ENCODE results near the gene LIMK1.

Gene LIMK1

GRCh38 chr7:74061840-74062539 lies 21.6 kb upstream of the LIMK1 start:
- no peak for TF ChIP-seq GATA1 (IDR thresholded peaks at IDR 0.05; ENCODE audit: low read depth, low read length)
- no peak for TF ChIP-seq POLR2A (IDR thresholded peaks at IDR 0.05; ENCODE audit: low read length)
- DNase-seq, result peak; percentile 16 to 28

GRCh38 chr7:74063223-74063641 lies 20.4 kb upstream of the LIMK1 start:
- no peak for TF ChIP-seq POLR2A (IDR thresholded peaks at IDR 0.05; ENCODE audit: low read length)
- no peak for TF ChIP-seq GATA1 (IDR thresholded peaks at IDR 0.05; ENCODE audit: low read depth, low read length)
- no peak for DNase-seq

- no peak for TF ChIP-seq POLR2A (IDR thresholded peaks at IDR 0.05; ENCODE audit: low read length)
- no peak for TF ChIP-seq GATA1 (IDR thresholded peaks at IDR 0.05; ENCODE audit: low read depth, low read length)
- no peak for DNase-seq
Measured at GRCh38 chr7:74063646-74064045, 20.0 kb upstream of the LIMK1 start.

GRCh38 chr7:74064696-74065095 lies 18.9 kb upstream of the LIMK1 start:
- no peak for TF ChIP-seq GATA1 (IDR thresholded peaks at IDR 0.05; ENCODE audit: low read depth, low read length)
- no peak for TF ChIP-seq POLR2A (IDR thresholded peaks at IDR 0.05; ENCODE audit: low read length)

GRCh38 chr7:74066626-74067025 lies 17.0 kb upstream of the LIMK1 start:
- no peak for DNase-seq
- TF ChIP-seq GATA1 (IDR thresholded peaks at IDR 0.05; ENCODE audit: low read depth, low read length) (no peak), POLR2A (IDR thresholded peaks at IDR 0.05; ENCODE audit: low read length) (no peak)

More at GRCh38 chr7:74064696-74065095, 18.9 kb upstream of the LIMK1 start:
- DNase-seq, result no peak

GRCh38 chr7:74068378-74069085 lies 15.1 kb upstream of the LIMK1 start:
- no peak for TF ChIP-seq POLR2A (IDR thresholded peaks at IDR 0.05; ENCODE audit: low read length)
- no peak for TF ChIP-seq GATA1 (IDR thresholded peaks at IDR 0.05; ENCODE audit: low read depth, low read length)
- DNase-seq, result no peak

GRCh38 chr7:74069086-74069541 lies 14.5 kb upstream of the LIMK1 start:
- no peak for DNase-seq
- TF ChIP-seq GATA1 (IDR thresholded peaks at IDR 0.05; ENCODE audit: low read depth, low read length) (no peak), POLR2A (IDR thresholded peaks at IDR 0.05; ENCODE audit: low read length) (no peak)

GRCh38 chr7:74069790-74070618 lies 13.6 kb upstream of the LIMK1 start:
- TF ChIP-seq POLR2A (IDR thresholded peaks at IDR 0.05; ENCODE audit: low read length) (no peak), GATA1 (IDR thresholded peaks at IDR 0.05; ENCODE audit: low read depth, low read length) (no peak)
- no peak for DNase-seq

- TF ChIP-seq POLR2A (IDR thresholded peaks at IDR 0.05; ENCODE audit: low read length), result no peak
- no peak for TF ChIP-seq GATA1 (IDR thresholded peaks at IDR 0.05; ENCODE audit: low read depth, low read length)
- no peak for DNase-seq
Measured at GRCh38 chr7:74070619-74070921, 13.0 kb upstream of the LIMK1 start.

GRCh38 chr7:74071121-74071520 lies 12.5 kb upstream of the LIMK1 start:
- no peak for TF ChIP-seq POLR2A (IDR thresholded peaks at IDR 0.05; ENCODE audit: low read length)
- no peak for TF ChIP-seq GATA1 (IDR thresholded peaks at IDR 0.05; ENCODE audit: low read depth, low read length)
- no peak for DNase-seq

- TF ChIP-seq GATA1 (IDR thresholded peaks at IDR 0.05; ENCODE audit: low read depth, low read length) (no peak), POLR2A (IDR thresholded peaks at IDR 0.05; ENCODE audit: low read length) (no peak)
- no peak for DNase-seq
Measured at GRCh38 chr7:74074770-74075169, 8.8 kb upstream of the LIMK1 start.

- DNase-seq, result no peak
- no peak for TF ChIP-seq POLR2A (IDR thresholded peaks at IDR 0.05; ENCODE audit: low read length)
- no peak for TF ChIP-seq GATA1 (IDR thresholded peaks at IDR 0.05; ENCODE audit: low read depth, low read length)
Measured at GRCh38 chr7:74078461-74078860, 5.1 kb upstream of the LIMK1 start.

- no peak for TF ChIP-seq POLR2A (IDR thresholded peaks at IDR 0.05; ENCODE audit: low read length)
- TF ChIP-seq GATA1 (IDR thresholded peaks at IDR 0.05; ENCODE audit: low read depth, low read length), result no peak
- DNase-seq, result no peak
Measured at GRCh38 chr7:74082770-74083116, 861 bp upstream of the LIMK1 start.
